Measurements from ENCODE around the gene CCNB1IP1.
A peak's percentile ranks its signal among the peaks of the same experiment; 100 is the strongest.

CCNB1IP1 gene

GRCh38 chr14:20332788-20333493, at the start of gene CCNB1IP1:
CCNB1IP1 (minus strand) TSS chr14:20333279; CDS start chr14:20316523, 16,756 bp downstream.
- peak within 1 kb of the TSS; percentile 79 for H3K27ac ChIP-seq (ENCODE audit: low read length)
- TF ChIP-seq EZH2 (IDR thresholded peaks at IDR 0.05; ENCODE audit: borderline replicate concordance, low read depth, low read length, severe bottlenecking) = no peak
- peaks cover 54% of the 10 kb centered on the region for H3K79me2 ChIP-seq (ENCODE audit: insufficient read depth, low read length)
- H3K4me3 ChIP-seq (ENCODE audit: low read depth in 1 of 2, low read length in 2 of 2) = peak within 1 kb of the TSS; percentile 65 to 81
- H3K4me2 ChIP-seq (ENCODE audit: insufficient read depth, low read length) = peak within 1 kb of the TSS; percentile 90
- peaks cover 9% of the 10 kb centered on the region; the same call in 1 of the 2 replicates for H4K20me1 ChIP-seq (ENCODE audit: insufficient read depth, low read length)
- H3K9me3 ChIP-seq (ENCODE audit: insufficient read depth, low read length, severe bottlenecking) = no peaks in the 10 kb centered on the region
- H2AFZ ChIP-seq (ENCODE audit: low read depth, low read length) = peak within 1 kb of the TSS; percentile 85
- H3K36me3 ChIP-seq (ENCODE audit: insufficient read depth, low read length) = peaks cover 12% of the 10 kb centered on the region; the same call in 1 of the 2 replicates
- H3K4me1 ChIP-seq (ENCODE audit: insufficient read depth, low read length) = peaks cover 52% of the 10 kb centered on the region
- peaks cover under 1% of the 10 kb centered on the region for H3K27me3 ChIP-seq (ENCODE audit: insufficient read depth, low read length, poor library complexity)
- DNase-seq = peak; percentile 68
- H3K9ac ChIP-seq (ENCODE audit: low read depth, low read length) = peak within 1 kb of the TSS; percentile 63
- ATAC-seq (ENCODE audit: insufficient read depth, low read depth) = peak; percentile 97

- ATAC-seq (ENCODE audit: insufficient read depth, low read depth) = no peak
- no peak overlapping the region for H3K9ac ChIP-seq (ENCODE audit: low read depth, low read length)
- no peak overlapping the region for H3K4me3 ChIP-seq (ENCODE audit: low read depth in 1 of 2, low read length in 2 of 2)
- H3K79me2 ChIP-seq (ENCODE audit: insufficient read depth, low read length) = no peaks in the 10 kb centered on the region
- peaks cover 87% of the 10 kb centered on the region for H3K36me3 ChIP-seq (ENCODE audit: insufficient read depth, low read length)
- no peaks in the 10 kb centered on the region for H3K4me1 ChIP-seq (ENCODE audit: insufficient read depth, low read length)
- TF ChIP-seq EZH2 (IDR thresholded peaks at IDR 0.05; ENCODE audit: borderline replicate concordance, low read depth, low read length, severe bottlenecking) (no peak), CTCF (IDR thresholded peaks at IDR 0.05; ENCODE audit: borderline replicate concordance, extremely low read depth, low read length, poor library complexity, severe bottlenecking) (no peak)
- H4K20me1 ChIP-seq (ENCODE audit: insufficient read depth, low read length) = no peaks in the 10 kb centered on the region
- no peak for DNase-seq
- no peak overlapping the region for H3K27ac ChIP-seq (ENCODE audit: low read length)
- H3K27me3 ChIP-seq (ENCODE audit: insufficient read depth, low read length, poor library complexity) = no peaks in the 10 kb centered on the region
- H3K4me2 ChIP-seq (ENCODE audit: insufficient read depth, low read length) = no peak overlapping the region
- H2AFZ ChIP-seq (ENCODE audit: low read depth, low read length) = no peak overlapping the region
- H3K9me3 ChIP-seq (ENCODE audit: insufficient read depth, low read length, severe bottlenecking) = no peaks in the 10 kb centered on the region
Measured at GRCh38 chr14:20382526-20382925, 49.4 kb upstream of the CCNB1IP1 start.

GRCh38 chr14:20381341-20381740, 48.3 kb upstream of the CCNB1IP1 start:
- DNase-seq = no peak
- Histone ChIP-seq H3K9me3 (ENCODE audit: insufficient read depth, low read length, severe bottlenecking) (no peaks in the 10 kb centered on the region), H3K4me1 (ENCODE audit: insufficient read depth, low read length) (no peaks in the 10 kb centered on the region), H3K79me2 (ENCODE audit: insufficient read depth, low read length) (no peaks in the 10 kb centered on the region), H2AFZ (ENCODE audit: low read depth, low read length) (no peak overlapping the region), H3K9ac (ENCODE audit: low read depth, low read length) (no peak overlapping the region), H3K4me3 (ENCODE audit: low read depth in 1 of 2, low read length in 2 of 2) (no peak overlapping the region), H4K20me1 (ENCODE audit: insufficient read depth, low read length) (no peaks in the 10 kb centered on the region), H3K27ac (ENCODE audit: low read length) (no peak overlapping the region), H3K27me3 (ENCODE audit: insufficient read depth, low read length, poor library complexity) (no peaks in the 10 kb centered on the region), H3K4me2 (ENCODE audit: insufficient read depth, low read length) (no peak overlapping the region), H3K36me3 (ENCODE audit: insufficient read depth, low read length) (peaks cover 91% of the 10 kb centered on the region)
- no peak for TF ChIP-seq EZH2 (IDR thresholded peaks at IDR 0.05; ENCODE audit: borderline replicate concordance, low read depth, low read length, severe bottlenecking)
- TF ChIP-seq CTCF (IDR thresholded peaks at IDR 0.05; ENCODE audit: borderline replicate concordance, extremely low read depth, low read length, poor library complexity, severe bottlenecking) = no peak
- no peak for ATAC-seq (ENCODE audit: insufficient read depth, low read depth)

GRCh38 chr14:20380681-20381080, 47.6 kb upstream of the CCNB1IP1 start:
- ATAC-seq (ENCODE audit: insufficient read depth, low read depth) (no peak), DNase-seq (no peak)
- no peak overlapping the region for H3K27ac ChIP-seq (ENCODE audit: low read length)
- peaks cover 91% of the 10 kb centered on the region for H3K36me3 ChIP-seq (ENCODE audit: insufficient read depth, low read length)
- TF ChIP-seq CTCF (IDR thresholded peaks at IDR 0.05; ENCODE audit: borderline replicate concordance, extremely low read depth, low read length, poor library complexity, severe bottlenecking) = no peak
- TF ChIP-seq EZH2 (IDR thresholded peaks at IDR 0.05; ENCODE audit: borderline replicate concordance, low read depth, low read length, severe bottlenecking) = no peak
- H3K4me2 ChIP-seq (ENCODE audit: insufficient read depth, low read length) = no peak overlapping the region
- no peak overlapping the region for H3K4me3 ChIP-seq (ENCODE audit: low read depth in 1 of 2, low read length in 2 of 2)
- no peaks in the 10 kb centered on the region for H3K79me2 ChIP-seq (ENCODE audit: insufficient read depth, low read length)
- no peak overlapping the region for H3K9ac ChIP-seq (ENCODE audit: low read depth, low read length)
- no peaks in the 10 kb centered on the region for H3K9me3 ChIP-seq (ENCODE audit: insufficient read depth, low read length, severe bottlenecking)
- H3K4me1 ChIP-seq (ENCODE audit: insufficient read depth, low read length) = no peaks in the 10 kb centered on the region
- H2AFZ ChIP-seq (ENCODE audit: low read depth, low read length) = no peak overlapping the region
- H3K27me3 ChIP-seq (ENCODE audit: insufficient read depth, low read length, poor library complexity) = no peaks in the 10 kb centered on the region
- no peaks in the 10 kb centered on the region for H4K20me1 ChIP-seq (ENCODE audit: insufficient read depth, low read length)

Data from DND-41 (cell line).